ENCODE results near the gene CPN2. TPM values are rescaled to one million over a fixed set of nuclear protein-coding genes. Genes with fewer than 3 reads are reported as not detected.

CPN2 gene
- total and polyA plus RNA-seq, 2 donors (not counting 3 experiments of a cell fraction or from before 2014, with no cell fraction given): not detected

- Histone ChIP-seq H4K20me1 (replicated peaks; ENCODE audit: control insufficient read depth, extremely low read depth, insufficient read depth, low read length) (no peaks in the 10 kb centered on the region), H3K27me3 (ENCODE audit: control insufficient read depth in 2 of 2, insufficient read depth in 2 of 2, low read length in 2 of 2) (peaks cover 6 to 21% of the 10 kb centered on the region in 2 experiments), H3K9me3 (replicated peaks; ENCODE audit: control insufficient read depth, insufficient read depth, low read length) (no peaks in the 10 kb centered on the region), H3K4me3 (replicated peaks in 1 of 3; ENCODE audit: insufficient read depth in 1 of 3, low read depth in 1 of 3, low read length in 3 of 3) (no peak overlapping the region), H3K9me1 (replicated peaks; ENCODE audit: control insufficient read depth, extremely low read depth, insufficient read depth, low read length) (no peaks in the 10 kb centered on the region), H3K27ac (ENCODE audit: insufficient read depth, low read depth, low read length) (no peak overlapping the region), H3K9ac (replicated peaks; ENCODE audit: extremely low read depth, insufficient read depth, low read length) (no peak overlapping the region), H3K4me2 (ENCODE audit: insufficient read depth, low read length) (no peak overlapping the region), H3K79me2 (ENCODE audit: control insufficient read depth, insufficient read depth, low read length) (no peaks in the 10 kb centered on the region), H2AFZ (ENCODE audit: low read depth, low read length) (no peak overlapping the region), H3K4me1 (ENCODE audit: control insufficient read depth, extremely low read depth, insufficient read depth, low read length) (no peaks in the 10 kb centered on the region), H3K36me3 (ENCODE audit: control insufficient read depth in 2 of 2, extremely low read depth in 1 of 2, insufficient read depth in 2 of 2, low read length in 2 of 2) (no peaks in the 10 kb centered on the region)
- intact Hi-C loops (cut with micrococcal nuclease): no loop called here
- DNase-seq (ENCODE audit: low read depth, low spot score) (no peak), FAIRE-seq (no peak)
- POLR2A ChIA-PET: no interaction called here
- no TSS peak for BruUV-seq (replicated peaks)
- no peak for TF ChIP-seq MAX (IDR thresholded peaks at IDR 0.05; ENCODE audit: insufficient read depth, insufficient read length)
- TF ChIP-seq MYC (IDR thresholded peaks at IDR 0.05; ENCODE audit: low read depth, low read length): no peak
- TF ChIP-seq CTCF (IDR thresholded peaks at IDR 0.05; ENCODE audit: extremely low read depth in 1 of 2, insufficient read depth in 1 of 2, low read depth in 1 of 2, low read length in 2 of 2): no peak
- TF ChIP-seq JUN (IDR thresholded peaks at IDR 0.05; ENCODE audit: borderline replicate concordance, insufficient read depth, insufficient read length, low read depth): no peak
- TF ChIP-seq GATA2 (IDR thresholded peaks at IDR 0.05; ENCODE audit: insufficient read depth, insufficient read length, low read depth, low read length): no peak
- no peak for TF ChIP-seq EZH2 (IDR thresholded peaks at IDR 0.05; ENCODE audit: borderline replicate concordance, low read depth, low read length, severe bottlenecking)
- no peak for TF ChIP-seq POLR2AphosphoS5 (IDR thresholded peaks at IDR 0.05; ENCODE audit: insufficient read depth, low read depth, low read length)
- no peak for TF ChIP-seq POLR2A (IDR thresholded peaks at IDR 0.05; ENCODE audit: low read depth, low read length)
- TF ChIP-seq FOS (IDR thresholded peaks at IDR 0.05; ENCODE audit: borderline replicate concordance, insufficient read depth, low read length): no peak
- dilution Hi-C loops (cut with MboI; ENCODE audit: extremely low pct_ligation_motif_present, low sequenced_read_pairs): no loop called here
- CTCF ChIA-PET: interaction anchor here (1.7 kb wide), 1 partner anchor 40 kb away, joined by 6 read pairs; no protein-coding TSS in a partner anchor
These were observed 33.0 kb upstream of the CPN2 start for GRCh38 chr3:194384156-194384555.

Measured in endothelial cell of umbilical vein (primary cell).